SHP77 treated with DMSO at 0.1 percent for 48 hours (cell line): Measurements from ENCODE around the gene PPY.
"Not testable (repeated sequence)": the region's sequence is repeated elsewhere in the genome, so short reads cannot be mapped to it uniquely, and the experiment has no call there.

Experiments used
- DNase-seq: peaks from one replicate; lab custom pipeline; 2025; lab: John Stamatoyannopoulos, UW

Gene PPY

GRCh38 chr17:43942051-43942685 lies at the start of gene PPY:
TSS of gene PPY (minus strand) at chr17:43942476. CDS start at chr17:43941654, 822 bp downstream.
- DNase-seq = no peak

GRCh38 chr17:43988301-43988700 lies 46.0 kb upstream of the PPY start:
- DNase-seq = no peak

GRCh38 chr17:43987131-43988021 lies 45.1 kb upstream of the PPY start:
- DNase-seq = no peak

GRCh38 chr17:43986225-43986981 lies 44.1 kb upstream of the PPY start:
- no peak for DNase-seq

GRCh38 chr17:43984521-43984920 lies 42.2 kb upstream of the PPY start:
- DNase-seq = no peak

- DNase-seq = no peak
Observed at GRCh38 chr17:43983515-43984411, 41.5 kb upstream of the PPY start.

- DNase-seq = no peak
Observed at GRCh38 chr17:43983196-43983514, 40.9 kb upstream of the PPY start.

- no peak for DNase-seq
Observed at GRCh38 chr17:43982171-43982570, 39.9 kb upstream of the PPY start.

GRCh38 chr17:43979671-43980070 lies 37.4 kb upstream of the PPY start:
- DNase-seq = no peak

- DNase-seq = no peak
Observed at GRCh38 chr17:43979011-43979410, 36.7 kb upstream of the PPY start.

- DNase-seq = no peak
Observed at GRCh38 chr17:43978078-43978477, 35.8 kb upstream of the PPY start.

GRCh38 chr17:43976963-43977837 lies 34.9 kb upstream of the PPY start:
- no peak for DNase-seq

GRCh38 chr17:43975898-43976297 lies 33.6 kb upstream of the PPY start:
- no peak for DNase-seq

GRCh38 chr17:43974382-43975266 lies 32.3 kb upstream of the PPY start:
- no peak for DNase-seq

- not testable (repeated sequence) for DNase-seq
Observed at GRCh38 chr17:43972444-43973212, 30.4 kb upstream of the PPY start.

GRCh38 chr17:43971436-43971835 lies 29.2 kb upstream of the PPY start:
- not testable (repeated sequence) for DNase-seq

- DNase-seq = no peak
Observed at GRCh38 chr17:43970366-43970765, 28.1 kb upstream of the PPY start.

GRCh38 chr17:43967251-43967875 lies 25.1 kb upstream of the PPY start:
- DNase-seq = no peak
